Panc1 (cell line): ENCODE results near the gene FLVCR1. TPM values are rescaled to one million over a fixed set of nuclear protein-coding genes. Genes with fewer than 3 reads are reported as not detected.
"Not testable (repeated sequence)": the region's sequence is repeated elsewhere in the genome, so short reads cannot be mapped to it uniquely, and the experiment has no call there.

Source experiments
- ATAC-seq: fragments of 200-7000 bp; cut with Tn5 transposase; 2 replicates; pipeline ENCODE4 v1.9.1; 2020; ENCODE audit warnings: mild to moderate bottlenecking, moderate library complexity
- BruUV-seq: library from RNA; stranded (reverse); fragments of 400-500 nt; replicated peaks from 2 replicates; lab custom pipeline; 2021; lab: Mats Ljungman, UMichigan
- CTCF ChIA-PET: fragments of 300-600 bp; sonication (Branson Sonifier 250); formaldehyde crosslinking; loops from one replicate; lab custom pipeline; 2022; ENCODE audit warnings: antibody characterized with exemption; lab: Charles Lee
- POLR2A ChIA-PET: fragments of 300-600 bp; sonication (Branson Sonifier 250); formaldehyde crosslinking; loops from one replicate; lab custom pipeline; 2022; ENCODE audit warnings: antibody characterized with exemption; lab: Charles Lee
- DNase-seq: peaks from one replicate; pipeline ENCODE4 v3.0.0-alpha.2; 2010; ENCODE audit warnings: low read depth, low spot score
- H3K27ac ChIP-seq: 2 replicates; pipeline ENCODE4 v1.5.1; 2011; ENCODE audit warnings: mild to moderate bottlenecking, low read length, inconsistent platforms
- H3K27me3 ChIP-seq: fragments of 200-500 bp; sonication (Bioruptor generic); 2 replicates; pipeline ENCODE4 v1.6.0; 2014; ENCODE audit warnings: low read length, inconsistent platforms; ENCODE audit not compliant: control insufficient read depth, insufficient read depth
- H3K36me3 ChIP-seq: fragments of 200-500 bp; sonication (Bioruptor generic); 2 replicates; pipeline ENCODE4 v1.5.1; 2014; ENCODE audit warnings: inconsistent platforms, mild to moderate bottlenecking, low read length, moderate library complexity; ENCODE audit not compliant: control insufficient read depth, insufficient read depth
- H3K4me1 ChIP-seq: 2 replicates; pipeline ENCODE4 v1.5.1; 2011; ENCODE audit warnings: inconsistent platforms, mild to moderate bottlenecking, low read length, moderate library complexity; ENCODE audit not compliant: control insufficient read depth, insufficient read depth
- H3K4me3 ChIP-seq, 2 experiments: 2 replicates each; pipeline ENCODE4 v1.5.1; 2011 to 2012; ENCODE audit warnings: low read depth in 2 of 2, low read length in 2 of 2, mild to moderate bottlenecking in 2 of 2, inconsistent platforms in 1 of 2, moderate library complexity in 1 of 2
- H3K9me3 ChIP-seq: fragments of 200-500 bp; sonication (Bioruptor generic); 2 replicates; pipeline ENCODE4 v1.5.1; 2014; ENCODE audit warnings: low read depth, mild to moderate bottlenecking, inconsistent platforms, low read length, moderate library complexity; ENCODE audit not compliant: control insufficient read depth, insufficient read depth
- CTCF ChIP-seq: fragments of 450-650 bp; IDR thresholded peaks from 2 replicates; pipeline ENCODE4 v1.5.1; 2017; ENCODE audit warnings: mild to moderate bottlenecking
- POLR2AphosphoS5 ChIP-seq: IDR thresholded peaks from 2 replicates; pipeline ENCODE4 v1.6.1; 2012; ENCODE audit warnings: mild to moderate bottlenecking, low read depth, low read length, moderate library complexity
- REST ChIP-seq, 2 experiments: IDR thresholded peaks; 2 replicates each; pipeline ENCODE4 v1.6.1; 2011 to 2012; ENCODE audit warnings: low read depth in 2 of 2, control low read depth in 1 of 2, low read length in 1 of 2, mild to moderate bottlenecking in 1 of 2, moderate library complexity in 1 of 2; ENCODE audit not compliant: insufficient read depth in 1 of 2
- SIN3A ChIP-seq: IDR thresholded peaks from 2 replicates; pipeline ENCODE4 v1.6.1; 2012; ENCODE audit warnings: low read depth, mild to moderate bottlenecking, low read length, moderate library complexity, borderline replicate concordance; ENCODE audit not compliant: insufficient read depth
- TCF7L2 ChIP-seq: IDR thresholded peaks from 2 replicates; pipeline ENCODE4 v1.6.1; 2011; ENCODE audit warnings: mild to moderate bottlenecking, low read depth, low read length, inconsistent platforms
- in situ Hi-C: cut with HindIII; loops from 2 replicates; pipeline ENCODE4 v1.10.0; 2016; ENCODE audit warnings: low sequenced_read_pairs, low pct_unique_long_range_greater_than_20kb
- intact Hi-C: fragments of 100-400 bp; cut with micrococcal nuclease; formaldehyde crosslinking; loops from one replicate; pipeline ENCODE4 v1.10.0; 2022; ENCODE audit not compliant: unreplicated experiment
- total RNA-seq: library from RNA; stranded (reverse); gene quantifications from one replicate; pipeline ENCODE4 v1.2.1, GENCODE V29; 2021; ENCODE audit not compliant: unreplicated experiment

FLVCR1 gene
- total RNA-seq, 1 experiment from 2014 or later = 21.4 TPM

GRCh38 chr1:212862111-212862690 is 4.1 kb downstream of the FLVCR1 start:
- TSS peak; percentile 4 for BruUV-seq
- Histone ChIP-seq H3K27ac (no peak overlapping the region), H3K36me3 (peaks cover 10% of the 10 kb centered on the region), H3K27me3 (no peaks in the 10 kb centered on the region), H3K4me1 (peaks cover 15% of the 10 kb centered on the region), H3K4me3 (no peak overlapping the region), H3K9me3 (no peaks in the 10 kb centered on the region)
- in situ Hi-C loops = no loop called here
- CTCF ChIA-PET = no interaction called here
- POLR2A ChIA-PET = no interaction called here
- intact Hi-C loops = no loop called here
- DNase-seq (no peak), ATAC-seq (no peak)
- no peak for TF ChIP-seq REST (IDR thresholded peaks at IDR 0.05; ENCODE audit: insufficient read depth in 1 of 2, low read depth in 2 of 2, low read length in 1 of 2)
- no peak for TF ChIP-seq SIN3A
- TF ChIP-seq TCF7L2 = no peak
- TF ChIP-seq CTCF = no peak
- no peak for TF ChIP-seq POLR2AphosphoS5

GRCh38 chr1:212863345-212863744 is 5.3 kb downstream of the FLVCR1 start:
- ATAC-seq, H3K27ac ChIP-seq, BruUV-seq, H3K27me3 ChIP-seq, DNase-seq, in situ Hi-C loops, H3K4me3 ChIP-seq, H3K9me3 ChIP-seq, intact Hi-C loops: not testable (repeated sequence)
- Histone ChIP-seq H3K36me3 (peaks cover 12% of the 10 kb centered on the region; the same call in 1 of the 2 replicates), H3K4me1 (peaks cover 15% of the 10 kb centered on the region)
- ChIA-PET POLR2A (interaction anchor here (0.6 kb wide), 1 partner anchor 36 kb away, joined by 3 read pairs; no protein-coding TSS in a partner anchor), CTCF (interaction anchor here (0.7 kb wide), 1 partner anchor 343 kb away, joined by 4 read pairs; no protein-coding TSS in a partner anchor)

DNA sequence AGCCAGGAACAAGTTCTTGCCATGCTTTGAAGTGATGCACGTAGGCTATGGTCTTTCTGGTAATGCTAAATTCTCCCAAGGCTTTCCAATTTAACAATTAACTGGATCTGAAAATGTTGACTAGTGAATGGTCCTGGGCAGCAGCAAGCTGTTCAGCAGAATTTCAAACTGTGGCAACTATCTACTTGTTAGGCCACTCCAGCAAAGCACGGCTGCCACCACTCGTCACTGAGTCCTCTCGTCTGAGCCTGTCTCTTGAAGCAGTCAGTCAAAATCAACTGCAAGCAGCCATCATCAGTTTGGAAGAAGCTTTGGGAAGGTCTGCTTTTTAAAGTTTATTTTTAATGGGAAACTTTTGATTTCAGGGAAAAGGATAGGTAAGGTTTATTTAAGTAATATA is 6.1 kb downstream of the FLVCR1 start:
- ChIA-PET POLR2A (no interaction called here), CTCF (no interaction called here)
- intact Hi-C loops (no loop called here), in situ Hi-C loops (no loop called here)
- no peaks in the 10 kb centered on the region for H3K9me3 ChIP-seq
- peaks cover 12% of the 10 kb centered on the region; the same call in 1 of the 2 replicates for H3K36me3 ChIP-seq
- no peak for DNase-seq
- no peak overlapping the region for H3K4me3 ChIP-seq
- no TSS peak for BruUV-seq
- peaks cover 15% of the 10 kb centered on the region for H3K4me1 ChIP-seq
- H3K27ac ChIP-seq = no peak overlapping the region
- H3K27me3 ChIP-seq = no peaks in the 10 kb centered on the region
- ATAC-seq = no peak
- TF ChIP-seq TCF7L2 (no peak), REST (IDR thresholded peaks at IDR 0.05; ENCODE audit: insufficient read depth in 1 of 2, low read depth in 2 of 2, low read length in 1 of 2) (no peak), SIN3A (no peak), POLR2AphosphoS5 (no peak)
